ENCODE data around the gene TFAP2A.

- no peak for TF ChIP-seq CTCF (IDR thresholded peaks at IDR 0.05)
- TF ChIP-seq RFX5 (IDR thresholded peaks at IDR 0.05): no peak
- no peak for TF ChIP-seq JUN (IDR thresholded peaks at IDR 0.05)
- no peak for TF ChIP-seq PHF8 (IDR thresholded peaks at IDR 0.05; ENCODE audit: borderline replicate concordance, low read depth)
- TF ChIP-seq MAX (IDR thresholded peaks at IDR 0.05): no peak
- no peak for TF ChIP-seq FOSL2 (IDR thresholded peaks at IDR 0.05)
- TF ChIP-seq FOSL2 (CRISPR knock-in tag; IDR thresholded peaks at IDR 0.05): no peak
- TF ChIP-seq RAD21 (conservative IDR thresholded peaks at IDR 0.05 in 1 of 2, IDR thresholded peaks at IDR 0.05 in 1 of 2): no peak
- TF ChIP-seq POLR2A (IDR thresholded peaks at IDR 0.05; ENCODE audit: low read length): no peak
Measured at GRCh38 chr6:10396785-10397184, 18.1 kb downstream of the TFAP2A start.
